ENCODE data around the gene ASTN2. TPM values are rescaled to one million over a fixed set of nuclear protein-coding genes. Genes with fewer than 3 reads are reported as not detected.

ASTN2 gene
- total and polyA plus RNA-seq, 4 donors, result 0.57 to 2.9 (median 1.4) TPM

GRCh38 chr9:116389541-116390302 lies 1025.1 kb downstream of the ASTN2 start:
- Histone ChIP-seq H3K36me3 (ENCODE audit: control insufficient read depth in 4 of 4, insufficient read depth in 3 of 4, low read depth in 1 of 4, low read length in 3 of 4) (no peaks in the 10 kb centered on the region), H3K9me3 (ENCODE audit: control insufficient read depth in 4 of 4, low read length in 3 of 4) (no peaks in the 10 kb centered on the region), H3K4me1 (ENCODE audit: control insufficient read depth in 4 of 4, insufficient read depth in 4 of 4, low read length in 3 of 4) (no peaks in the 10 kb centered on the region), H3K4me3 (ENCODE audit: low read depth in 1 of 3, low read length in 3 of 3) (no peak overlapping the region), H3K27me3 (ENCODE audit: control insufficient read depth in 4 of 4, insufficient read depth in 4 of 4, low read length in 3 of 4) (no peaks in the 10 kb centered on the region), H3K9ac (ENCODE audit: low read depth in 1 of 2, low read length in 2 of 2) (no peak overlapping the region), H3K27ac (ENCODE audit: low read depth in 1 of 2, low read length in 2 of 2) (no peak overlapping the region)
- no peak for DNase-seq (ENCODE audit: low spot score)
- TF ChIP-seq HNF4G (IDR thresholded peaks at IDR 0.05), result no peak
- no peak for TF ChIP-seq CTCF (IDR thresholded peaks at IDR 0.05; ENCODE audit: low read depth, low read length, missing input control)
- TF ChIP-seq REST (IDR thresholded peaks at IDR 0.05), result no peak
- TF ChIP-seq SP1 (IDR thresholded peaks at IDR 0.05), result no peak
- no peak for TF ChIP-seq GABPA (IDR thresholded peaks at IDR 0.05 in 1 of 2, conservative IDR thresholded peaks at IDR 0.05 in 1 of 2)
- TF ChIP-seq YY1 (IDR thresholded peaks at IDR 0.05), result no peak
- TF ChIP-seq RAD21 (IDR thresholded peaks at IDR 0.05), result no peak
- TF ChIP-seq HNF4A (conservative IDR thresholded peaks at IDR 0.05), result no peak
- no peak for TF ChIP-seq MAX (IDR thresholded peaks at IDR 0.05)
- TF ChIP-seq, protein P1, sequence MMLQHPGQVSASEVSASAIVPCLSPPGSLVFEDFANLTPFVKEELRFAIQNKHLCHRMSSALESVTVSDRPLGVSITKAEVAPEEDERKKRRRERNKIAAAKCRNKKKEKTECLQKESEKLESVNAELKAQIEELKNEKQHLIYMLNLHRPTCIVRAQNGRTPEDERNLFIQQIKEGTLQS (IDR thresholded peaks at IDR 0.05), result no peak
- TF ChIP-seq EGR1 (IDR thresholded peaks at IDR 0.05; ENCODE audit: low read depth in 2 of 2), result no peak
- TF ChIP-seq RXRA (IDR thresholded peaks at IDR 0.05), result no peak
- TF ChIP-seq TAF1 (conservative IDR thresholded peaks at IDR 0.05), result no peak
- 84% methylated on average over 1 of the region's 1 CpG for WGBS

DNA sequence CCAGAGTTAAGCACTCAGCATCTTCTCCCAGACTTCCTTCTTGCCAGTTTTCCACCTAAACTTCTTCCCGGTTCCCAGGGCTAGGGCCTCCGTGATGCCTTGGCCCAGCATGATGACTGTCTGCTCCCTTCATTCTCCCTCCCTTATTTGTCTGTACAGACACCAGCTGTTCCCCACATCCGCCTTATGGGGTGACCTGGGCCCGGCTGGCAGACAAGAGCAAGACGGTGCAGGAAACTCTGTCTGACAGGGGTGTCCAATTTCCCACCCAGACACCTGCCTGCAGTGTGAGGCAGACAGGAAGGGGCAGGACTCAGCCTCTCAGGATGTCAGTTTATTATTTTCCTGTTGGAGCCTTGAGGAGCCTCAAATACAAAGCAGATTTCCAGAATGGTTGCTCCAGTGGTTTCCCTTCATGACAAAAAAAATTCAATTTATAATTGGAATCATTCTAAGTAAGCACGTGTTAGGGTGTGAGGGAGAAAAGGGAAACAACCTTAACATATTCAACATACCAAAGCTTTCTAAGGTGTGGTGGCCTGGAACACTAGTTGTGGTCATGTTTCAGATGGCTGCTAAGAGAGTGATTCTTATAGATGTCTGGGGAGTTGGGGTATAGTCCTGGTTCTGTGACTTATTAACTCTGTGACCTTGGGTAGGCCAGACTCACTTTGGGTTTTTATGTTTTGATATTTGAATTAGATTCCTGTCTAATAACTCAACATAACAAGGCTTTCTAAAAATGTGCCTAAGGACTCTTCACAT lies 1026.7 kb downstream of the ASTN2 start:
- Histone ChIP-seq H3K9ac (ENCODE audit: low read depth in 1 of 2, low read length in 2 of 2) (no peak overlapping the region), H3K4me3 (ENCODE audit: low read depth in 1 of 3, low read length in 3 of 3) (no peak overlapping the region), H3K9me3 (ENCODE audit: control insufficient read depth in 4 of 4, low read length in 3 of 4) (no peaks in the 10 kb centered on the region), H3K4me1 (ENCODE audit: control insufficient read depth in 4 of 4, insufficient read depth in 4 of 4, low read length in 3 of 4) (no peaks in the 10 kb centered on the region), H3K36me3 (ENCODE audit: control insufficient read depth in 4 of 4, insufficient read depth in 3 of 4, low read depth in 1 of 4, low read length in 3 of 4) (no peaks in the 10 kb centered on the region), H3K27ac (ENCODE audit: low read depth in 1 of 2, low read length in 2 of 2) (no peak overlapping the region), H3K27me3 (ENCODE audit: control insufficient read depth in 4 of 4, insufficient read depth in 4 of 4, low read length in 3 of 4) (no peaks in the 10 kb centered on the region)
- DNase-seq (ENCODE audit: low spot score), result no peak
- 80% methylated on average over 6 of the region's 6 CpGs for WGBS
- TF ChIP-seq RXRA (IDR thresholded peaks at IDR 0.05) (no peak), REST (IDR thresholded peaks at IDR 0.05) (no peak), YY1 (IDR thresholded peaks at IDR 0.05) (no peak), HNF4A (conservative IDR thresholded peaks at IDR 0.05) (no peak), GABPA (IDR thresholded peaks at IDR 0.05 in 1 of 2, conservative IDR thresholded peaks at IDR 0.05 in 1 of 2) (no peak), ZBTB33 (IDR thresholded peaks at IDR 0.05) (no peak), NR2F2 (IDR thresholded peaks at IDR 0.05) (no peak), HNF4G (IDR thresholded peaks at IDR 0.05) (no peak), RAD21 (IDR thresholded peaks at IDR 0.05) (no peak), MAX (IDR thresholded peaks at IDR 0.05) (no peak), JUND (IDR thresholded peaks at IDR 0.05) (no peak), FOXA2 (IDR thresholded peaks at IDR 0.05) (no peak)
- TF ChIP-seq, protein P1 (IDR thresholded peaks at IDR 0.05), result no peak

Measured in liver (tissue), 9 donors.